GM19043 (cell line): ENCODE data around the gene GALNT17.
"Not testable (repeated sequence)": the region's sequence is repeated elsewhere in the genome, so short reads cannot be mapped to it uniquely, and the experiment has no call there.

Experiments used
- ATAC-seq: cut with Tn5 transposase; IDR thresholded peaks from one replicate; pipeline ENCODE4 v1.9.1; 2021; ENCODE audit warnings: low read depth; ENCODE audit not compliant: unreplicated experiment

GALNT17 gene

DNA sequence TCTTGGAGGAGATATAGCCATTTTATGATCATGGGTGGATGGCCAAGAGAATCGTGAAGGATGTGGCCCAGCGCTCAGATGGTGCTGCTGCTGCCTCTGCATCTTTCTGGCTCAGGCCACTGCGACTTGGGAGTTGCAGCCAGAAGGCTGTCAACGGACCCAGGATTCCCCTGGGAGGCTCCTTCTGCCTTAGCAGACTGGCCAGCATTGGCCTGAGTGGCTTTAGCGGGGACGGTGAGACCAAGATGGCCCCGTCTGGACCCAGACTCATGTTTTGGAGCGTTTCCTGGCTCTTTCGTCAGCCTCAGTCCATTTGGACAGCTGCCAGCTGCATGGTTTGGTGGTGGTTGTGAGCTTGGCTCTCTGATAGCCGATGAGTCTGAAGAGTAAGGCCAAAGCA is 97.2 kb downstream of the GALNT17 start:
- no peak for ATAC-seq

DNA sequence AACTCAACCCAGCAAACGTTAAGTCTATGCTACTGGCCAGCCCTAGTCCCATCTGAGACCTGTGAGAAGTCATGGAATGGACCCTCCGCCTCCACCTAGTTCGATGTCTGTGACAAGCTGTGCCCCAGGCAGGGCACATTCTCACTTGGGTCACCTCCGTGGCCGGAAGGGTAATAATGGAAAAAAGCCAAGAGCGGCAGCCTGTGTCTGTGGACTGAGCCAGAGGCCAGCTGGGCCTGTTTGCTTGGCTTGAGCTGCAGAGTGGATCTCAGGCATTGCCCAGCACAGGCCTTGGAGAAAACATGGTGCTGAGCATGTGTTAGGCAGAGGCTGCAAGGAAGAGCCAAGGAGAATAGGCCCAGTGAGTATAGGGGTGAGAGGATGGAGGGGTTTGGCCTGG is 97.8 kb downstream of the GALNT17 start:
- no peak for ATAC-seq

DNA sequence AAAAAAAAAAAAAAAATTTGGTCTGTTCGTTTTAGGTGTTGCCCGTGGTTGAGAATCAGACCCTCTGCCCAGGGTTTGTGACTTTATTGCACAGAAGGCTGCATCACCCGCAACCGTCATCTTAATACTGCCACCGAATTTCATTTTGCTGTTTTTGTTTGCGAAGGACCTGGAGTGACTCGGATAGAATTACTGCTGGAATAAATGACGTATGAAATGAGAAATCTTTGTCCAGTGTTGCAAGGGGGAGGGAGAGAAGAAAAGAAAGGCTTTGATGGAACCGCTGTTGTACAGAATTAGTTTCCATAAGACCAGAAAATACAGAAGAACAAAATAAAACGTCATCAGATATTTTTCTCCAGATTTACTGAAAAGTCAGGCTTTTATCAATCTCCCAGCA is 103.3 kb downstream of the GALNT17 start:
- no peak for ATAC-seq

DNA sequence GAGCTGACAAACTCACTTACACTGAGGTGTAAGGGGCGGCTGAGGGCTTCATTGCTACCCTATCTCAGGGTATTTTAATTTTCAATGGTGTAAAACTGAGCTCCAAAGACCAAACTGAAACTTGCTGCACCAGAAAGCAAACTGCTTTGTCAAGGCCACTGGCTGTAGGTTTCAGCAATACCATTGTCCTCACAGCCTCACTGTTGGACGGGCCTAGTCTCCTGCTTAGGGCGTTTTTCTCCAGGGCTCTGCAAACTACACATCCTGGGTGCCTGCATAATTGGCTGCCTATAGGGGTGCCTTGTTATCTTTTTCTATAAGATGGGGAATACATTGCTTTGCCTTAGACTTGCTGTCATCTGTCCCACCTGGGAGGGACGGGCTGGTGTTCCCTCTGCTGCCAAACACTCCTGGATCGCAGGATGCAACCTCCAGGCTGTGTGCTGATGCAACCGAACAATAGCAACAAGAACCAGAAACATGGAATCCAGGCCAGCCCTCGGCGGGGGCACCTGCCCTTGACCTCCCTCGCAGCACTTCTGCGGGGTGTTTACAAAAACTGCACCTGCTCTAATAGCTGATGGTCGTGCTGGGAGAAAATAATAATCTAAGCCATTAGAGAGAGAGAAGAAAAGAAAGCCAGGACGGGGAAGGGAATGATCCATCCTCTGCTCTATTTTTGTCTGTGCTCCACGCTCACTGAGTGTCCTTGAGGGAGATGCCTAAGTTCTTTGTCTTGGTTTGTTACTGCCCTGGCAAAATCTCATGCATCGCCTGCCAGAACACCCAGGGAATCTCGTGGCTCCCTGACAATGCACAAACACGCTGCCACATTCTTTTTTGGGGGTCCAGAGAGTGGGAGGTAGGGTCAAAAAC is 104.5 kb downstream of the GALNT17 start:
- no peak for ATAC-seq

DNA sequence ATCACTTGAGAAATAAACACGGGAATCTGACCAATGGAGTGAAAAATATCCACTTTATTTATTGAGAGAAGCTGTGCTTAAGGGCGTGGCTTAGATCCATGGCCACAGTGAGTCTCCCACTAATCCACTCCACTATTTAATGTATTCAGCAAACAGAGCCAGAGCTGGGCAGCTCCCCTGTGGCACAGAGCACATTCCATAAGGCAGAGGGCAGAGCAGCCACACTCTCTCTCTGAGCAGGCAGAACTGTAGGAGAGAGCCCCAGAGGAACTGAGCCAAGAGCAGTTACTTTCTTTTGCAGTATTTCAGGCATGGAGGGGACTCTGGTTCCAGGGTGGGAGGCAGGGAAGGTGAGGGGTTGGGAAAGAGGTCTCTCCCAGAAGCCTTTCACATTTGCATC is 106.0 kb downstream of the GALNT17 start:
- no peak for ATAC-seq

DNA sequence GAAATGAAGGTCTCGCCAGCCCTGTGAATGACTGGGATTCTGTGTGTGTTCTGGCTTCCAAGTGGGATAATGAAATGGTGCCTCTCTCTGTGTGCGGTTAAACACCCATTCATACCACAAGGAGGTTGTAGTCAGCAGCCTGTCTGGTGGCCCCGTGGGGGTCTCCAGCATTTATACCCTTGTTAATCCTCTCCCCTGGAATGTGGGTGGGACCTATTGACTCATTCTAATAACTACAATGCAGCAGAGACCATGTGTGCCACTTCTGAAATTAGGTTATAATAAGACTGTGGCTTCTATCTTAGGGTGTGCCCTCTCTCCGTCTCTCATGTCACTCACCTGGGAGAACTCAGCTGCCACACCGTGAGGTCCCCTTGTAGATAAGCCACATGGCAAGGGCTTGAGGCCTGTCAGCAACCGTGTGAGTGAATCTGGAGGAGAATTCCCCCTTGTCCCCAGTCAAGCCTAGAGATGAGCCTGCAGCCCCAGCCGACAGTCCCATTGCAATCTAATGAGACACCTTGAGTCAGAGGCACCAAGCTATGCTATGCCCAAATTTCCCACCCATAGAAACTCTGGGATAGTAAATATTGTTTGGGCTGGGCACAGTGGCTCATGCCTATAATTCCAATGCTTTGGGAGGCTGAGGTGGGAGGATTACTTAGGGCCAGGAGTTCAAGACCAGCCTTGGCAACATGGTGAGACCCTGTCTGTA is 106.8 kb downstream of the GALNT17 start:
- ATAC-seq, result no peak

DNA sequence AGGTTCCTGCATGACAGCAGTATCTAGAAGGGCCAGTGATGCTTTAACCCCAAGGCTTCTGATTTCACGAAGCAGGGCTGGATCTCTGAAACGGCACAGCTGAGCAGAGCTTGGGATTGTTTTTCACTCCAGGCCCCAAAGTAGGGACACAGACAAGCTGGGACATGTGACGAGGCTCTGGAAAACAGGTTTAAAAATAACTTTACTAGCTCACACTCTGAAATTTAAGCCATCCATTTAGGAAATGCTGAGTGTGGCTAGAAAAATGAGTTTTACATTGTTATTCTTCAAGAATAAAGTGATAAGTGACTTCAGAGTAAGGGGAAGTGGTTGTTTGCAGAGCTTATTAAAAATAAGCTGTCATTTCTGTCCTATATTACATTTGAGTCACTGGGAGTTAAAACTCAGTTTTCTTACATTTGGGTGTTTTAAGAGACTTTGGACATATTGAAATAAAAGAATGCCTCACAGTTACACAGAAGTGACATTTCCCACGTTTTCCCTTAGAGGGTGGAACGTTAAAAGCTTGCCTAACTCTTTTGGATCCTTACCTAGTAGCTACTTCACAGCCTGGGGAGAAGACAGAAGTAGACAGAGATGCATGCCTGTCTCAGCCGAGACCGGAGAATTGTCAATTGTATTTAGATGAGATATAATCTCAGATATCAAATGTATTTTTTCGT is 107.8 kb downstream of the GALNT17 start:
- ATAC-seq, result no peak

DNA sequence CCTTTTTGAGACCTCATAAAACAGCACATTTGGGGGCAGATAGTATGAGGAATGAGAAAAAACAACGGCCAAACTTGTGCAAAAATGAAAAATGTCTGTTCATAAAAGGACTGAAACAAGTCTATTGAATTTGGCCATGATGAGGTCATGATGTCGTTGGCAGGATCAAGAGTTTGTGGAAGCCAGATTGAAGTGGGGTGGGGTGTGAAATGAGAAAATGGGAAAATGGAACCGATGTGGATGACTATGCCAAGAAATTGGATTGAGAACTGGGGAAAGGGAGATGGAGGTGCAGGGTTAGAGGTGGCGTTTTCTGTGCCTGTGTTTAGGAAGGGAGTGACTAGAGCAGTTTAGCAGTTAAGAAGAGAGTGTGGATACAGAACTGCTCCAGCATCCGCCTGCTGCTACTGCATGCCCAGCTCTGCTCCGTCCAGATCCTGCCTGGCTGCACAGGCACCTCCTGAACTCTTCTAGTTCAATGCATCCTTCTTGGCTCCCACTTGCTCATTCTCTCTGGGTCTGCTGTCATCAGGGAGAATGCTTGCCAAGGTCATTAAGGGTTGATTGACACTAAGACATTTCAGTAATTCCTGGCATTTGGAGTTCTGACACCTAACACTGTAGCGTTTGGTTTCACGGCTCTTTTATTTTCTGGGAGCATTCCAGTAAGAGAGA is 111.9 kb downstream of the GALNT17 start:
- ATAC-seq, result no peak

DNA sequence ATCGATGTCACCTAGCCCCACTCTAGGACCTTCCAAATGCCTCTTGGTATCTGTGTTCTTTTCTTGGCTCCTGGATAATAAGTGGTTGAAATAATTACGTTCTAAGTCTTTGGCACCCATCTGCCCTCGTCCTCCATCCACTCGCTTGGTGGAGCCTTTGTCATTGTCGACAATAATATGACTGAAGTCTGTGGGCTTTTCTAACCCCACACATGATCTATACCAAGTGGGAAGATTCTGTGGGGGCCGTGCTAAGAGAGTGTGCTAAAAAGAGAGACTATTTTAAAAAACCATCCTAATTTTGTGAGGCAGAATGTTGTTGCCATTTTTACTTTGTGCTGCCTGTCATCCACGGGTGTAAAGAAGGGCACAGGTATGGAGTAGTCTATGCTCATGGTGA is 113.1 kb downstream of the GALNT17 start:
- ATAC-seq, result no peak

DNA sequence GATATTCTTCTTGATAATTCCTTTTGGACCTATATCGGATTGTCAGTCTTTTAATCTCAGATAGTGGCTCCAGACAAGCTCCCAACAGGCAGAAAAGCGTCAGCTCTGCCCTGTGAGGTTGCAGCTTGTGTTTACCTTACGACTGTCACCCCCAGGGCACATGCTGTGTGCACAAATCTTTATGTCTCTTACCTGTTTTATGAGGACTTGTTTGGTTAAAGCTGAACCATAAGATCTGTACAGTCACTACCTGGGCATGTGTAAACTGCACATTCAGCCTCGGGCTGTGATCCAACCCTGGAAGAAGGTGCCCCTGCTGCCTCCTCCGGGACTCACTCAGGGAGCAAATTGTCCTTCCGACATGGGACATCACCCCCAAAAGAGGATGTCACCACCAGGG is 119.8 kb downstream of the GALNT17 start:
- ATAC-seq, result no peak

DNA sequence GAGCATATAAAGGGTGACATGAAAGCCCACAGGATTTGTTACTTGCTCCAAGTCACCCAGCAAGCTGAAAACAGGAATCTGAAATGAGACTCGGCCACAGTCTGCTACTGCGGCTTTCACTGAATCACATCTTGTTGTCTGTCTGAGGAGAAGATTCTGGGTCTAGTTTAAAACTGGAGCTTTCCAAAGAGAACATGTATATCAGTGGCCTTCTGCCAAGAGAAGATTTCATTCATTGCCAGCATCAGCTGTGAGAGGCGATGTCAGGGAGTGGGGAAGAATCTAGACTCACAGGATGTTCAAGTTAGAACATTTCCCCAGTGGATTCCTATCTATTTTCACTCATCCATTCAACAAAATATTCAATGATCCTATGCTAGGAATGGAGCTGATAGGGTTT is 122.8 kb downstream of the GALNT17 start:
- no peak for ATAC-seq

DNA sequence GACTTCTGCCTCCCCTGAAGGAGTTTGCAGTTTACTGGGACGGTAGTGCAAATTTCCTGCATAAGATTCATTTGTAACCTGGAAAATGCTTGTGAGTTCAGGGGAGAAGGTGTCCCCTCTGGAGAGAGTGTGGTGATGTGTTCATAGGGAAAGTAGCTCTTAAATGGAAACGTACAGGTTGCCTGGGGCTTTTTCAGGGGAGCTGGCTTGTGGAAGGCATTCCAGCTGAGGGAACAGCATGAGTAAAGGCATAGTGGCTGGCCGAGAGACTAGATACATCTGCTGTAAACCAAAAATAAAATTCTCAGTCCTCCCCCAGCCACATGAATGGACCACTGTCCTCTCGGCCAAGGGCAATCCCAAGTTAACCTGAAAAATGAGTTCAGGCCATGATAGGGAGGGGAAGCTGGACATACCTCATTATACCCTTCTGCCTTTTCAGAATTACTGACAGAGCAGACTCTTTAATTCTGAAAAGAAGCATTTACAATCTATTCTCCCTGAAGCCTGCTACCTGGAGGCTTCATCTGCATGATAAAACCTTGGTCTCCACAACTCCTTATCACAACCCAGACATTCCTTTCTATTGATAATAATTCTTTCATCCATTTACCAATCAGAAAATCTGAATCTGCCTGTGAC is 123.7 kb downstream of the GALNT17 start:
- ATAC-seq, result no peak

DNA sequence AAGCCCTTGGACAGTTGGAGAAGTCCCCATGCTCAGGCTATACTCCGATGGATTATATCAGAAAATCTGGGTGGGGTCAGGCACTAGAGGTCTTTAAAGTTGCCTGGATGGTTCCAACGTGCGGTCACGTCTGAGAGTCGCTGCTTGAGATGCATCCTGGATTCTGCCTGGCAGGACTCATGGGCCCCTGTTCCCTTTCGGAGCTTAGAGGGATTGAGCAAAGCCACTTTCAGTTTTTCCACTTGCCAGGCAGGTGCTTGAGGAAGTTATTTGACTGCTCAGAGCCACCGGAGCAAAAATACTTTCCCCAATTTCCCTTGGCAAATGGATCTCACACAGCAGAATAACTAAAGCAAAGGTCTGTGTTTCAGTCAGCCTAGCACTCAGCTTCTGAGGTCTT is 129.1 kb downstream of the GALNT17 start:
- no peak for ATAC-seq

DNA sequence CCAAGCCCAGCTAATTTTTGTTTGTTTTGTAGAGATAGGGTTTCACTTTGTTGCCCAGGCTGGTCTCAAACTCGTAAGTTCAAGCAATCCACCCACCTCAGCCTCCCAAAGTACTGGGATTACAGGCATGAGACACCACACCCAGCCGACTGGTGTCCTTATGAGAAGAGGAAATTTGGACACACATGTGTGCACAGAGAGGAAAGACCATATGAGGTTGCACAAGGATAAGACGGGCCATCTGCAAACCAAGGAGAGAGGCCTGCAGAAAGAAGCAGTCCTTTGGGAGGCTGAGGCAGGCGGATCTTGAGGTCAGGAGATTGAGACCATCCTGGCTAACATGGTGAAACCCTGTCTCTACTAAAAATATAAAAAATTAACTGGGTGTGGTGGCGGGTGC is 130.9 kb downstream of the GALNT17 start:
- not testable (repeated sequence) for ATAC-seq

DNA sequence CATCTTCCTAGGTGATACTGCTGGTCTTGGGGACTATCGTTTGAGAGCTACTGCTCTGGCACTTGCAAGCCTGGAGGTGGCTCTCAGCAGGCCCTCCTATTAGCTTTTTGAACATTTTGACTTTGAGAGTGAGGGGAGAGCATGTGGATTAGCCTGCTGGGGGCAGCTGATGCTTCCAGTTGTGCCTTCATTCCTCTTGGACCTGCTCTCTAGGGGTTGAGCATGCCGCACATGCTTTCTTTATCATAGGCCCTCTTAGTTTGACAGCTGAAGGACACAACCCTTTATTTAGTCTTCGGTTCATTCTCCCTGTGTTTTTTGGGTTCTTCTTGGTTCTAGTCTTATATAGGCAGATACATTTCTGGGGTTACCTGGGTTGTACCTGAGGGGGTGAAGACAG is 132.1 kb downstream of the GALNT17 start:
- ATAC-seq, result no peak

DNA sequence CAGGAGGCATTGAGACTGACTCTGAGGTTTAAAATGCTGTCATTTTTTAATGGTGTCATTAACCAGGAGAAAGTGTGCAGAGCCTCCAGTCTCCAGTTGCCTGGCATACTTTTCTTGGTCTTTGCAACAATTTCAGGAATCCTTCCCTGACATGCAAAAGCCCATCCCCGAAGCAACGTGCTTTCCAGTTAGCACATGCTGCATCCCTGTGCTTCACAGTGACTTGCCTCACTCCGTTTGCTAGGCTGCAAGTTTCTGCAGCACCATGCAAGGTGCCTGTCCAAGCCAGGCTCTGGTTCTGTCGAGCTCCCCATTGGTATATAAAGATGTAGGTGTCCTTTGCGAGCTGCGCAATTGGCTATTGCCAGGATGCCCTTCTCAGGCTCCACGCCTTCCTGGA is 135.0 kb downstream of the GALNT17 start:
- ATAC-seq, result no peak

DNA sequence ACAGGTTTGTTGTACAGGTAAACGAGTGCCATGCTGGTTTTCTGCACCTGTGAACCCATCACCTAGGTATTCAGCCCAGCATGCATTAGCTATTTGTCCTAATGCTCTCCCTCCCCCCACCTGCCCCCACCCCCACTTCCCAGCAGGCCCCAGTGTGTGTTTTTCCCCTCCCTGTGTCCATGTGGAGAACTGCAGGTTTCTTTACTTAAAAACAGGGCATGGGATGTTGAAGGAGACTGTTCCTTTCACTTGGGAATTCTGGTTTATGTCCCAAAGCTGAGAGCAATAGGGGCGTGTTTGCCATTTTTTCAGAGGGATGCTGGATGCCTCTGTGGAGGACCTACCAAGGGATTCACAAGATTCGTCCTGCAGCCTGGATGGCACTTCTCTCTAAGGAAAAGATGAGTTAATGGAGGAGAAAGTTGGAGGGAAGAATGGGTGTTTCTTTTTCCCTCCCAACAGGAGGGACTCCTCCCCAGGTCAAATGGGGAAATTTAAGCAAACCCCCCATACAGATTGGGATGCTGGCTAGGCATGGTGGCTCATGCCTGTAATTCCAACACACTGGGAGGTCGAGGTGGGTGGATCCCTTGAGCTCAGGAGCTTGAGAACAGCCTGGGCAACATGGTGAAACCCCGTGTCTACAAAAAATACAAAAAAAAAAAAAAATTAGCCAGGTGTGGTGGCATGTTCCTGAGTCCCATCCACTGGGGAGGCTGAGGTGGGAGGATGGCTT is 136.0 kb downstream of the GALNT17 start:
- ATAC-seq, result no peak

DNA sequence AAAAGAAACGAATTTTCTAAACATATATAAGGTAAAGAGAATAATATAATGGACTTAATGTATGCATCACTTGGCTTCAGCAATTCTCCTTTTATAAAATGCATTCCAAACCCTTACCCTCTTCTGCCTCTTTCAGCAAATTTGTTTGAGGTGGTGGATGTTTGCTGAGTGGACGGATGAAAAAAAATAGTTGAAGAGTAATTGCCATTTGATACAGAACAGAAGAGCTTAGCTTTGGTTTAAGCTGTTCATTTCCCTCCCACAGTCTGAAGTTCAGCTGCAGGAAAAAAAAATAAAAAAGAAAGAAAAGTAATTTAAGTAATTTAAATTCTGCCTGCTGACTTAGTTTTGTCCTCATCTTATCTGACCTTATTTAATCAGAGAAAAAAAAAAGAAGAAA is 138.6 kb downstream of the GALNT17 start:
- ATAC-seq, result no peak

DNA sequence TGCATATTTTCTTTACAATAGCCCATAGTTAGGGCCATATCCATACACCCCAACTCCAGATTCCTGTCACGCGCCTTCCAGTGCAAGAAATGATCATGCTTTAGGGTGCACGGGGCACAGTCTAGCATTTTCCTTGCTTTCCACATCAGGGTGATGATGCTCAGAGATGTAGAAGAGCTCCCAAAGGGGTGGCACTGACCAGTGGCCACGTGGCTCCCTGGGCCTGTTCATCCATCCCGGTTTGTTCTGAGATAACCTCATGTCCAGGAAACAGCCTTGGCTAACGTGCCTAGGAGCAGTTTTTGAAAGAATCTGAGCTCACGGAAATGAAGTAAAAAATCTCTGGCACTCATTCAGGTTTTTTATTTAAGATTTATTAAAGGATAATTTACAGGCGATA is 139.3 kb downstream of the GALNT17 start:
- no peak for ATAC-seq
